Progenitor cell of endocrine pancreas (in vitro differentiated cells): Measurements from ENCODE around the gene MAG. TPM values are rescaled to one million over a fixed set of nuclear protein-coding genes. Genes with fewer than 3 reads are reported as not detected.
A peak's percentile ranks its signal among the peaks of the same experiment; 100 is the strongest.

Source experiments
- DNase-seq: peaks from one replicate; pipeline ENCODE4 v3.0.0; 2021; ENCODE audit warnings: low spot score; ENCODE audit not compliant: unreplicated experiment
- H3K27ac Mint-ChIP-seq: 2 replicates; pipeline ENCODE4 v1.8.0; 2021; ENCODE audit warnings: mild to moderate bottlenecking, moderate library complexity, mixed read lengths
- H3K27me3 Mint-ChIP-seq: 2 replicates; pipeline ENCODE4 v1.8.0; 2021; ENCODE audit warnings: mixed read lengths
- H3K36me3 Mint-ChIP-seq: 2 replicates; pipeline ENCODE4 v1.8.0; 2022; ENCODE audit warnings: mixed read lengths; ENCODE audit not compliant: insufficient read depth
- H3K4me1 Mint-ChIP-seq: 2 replicates; pipeline ENCODE4 v1.8.0; 2021; ENCODE audit warnings: low read depth, mixed read lengths
- H3K4me3 Mint-ChIP-seq: 2 replicates; pipeline ENCODE4 v1.8.0; 2021; ENCODE audit warnings: low read depth, mild to moderate bottlenecking, moderate library complexity, mixed read lengths
- H3K9me3 Mint-ChIP-seq: 2 replicates; pipeline ENCODE4 v1.8.0; 2021; ENCODE audit warnings: low read depth, mixed read lengths
- total RNA-seq: library from RNA; stranded (reverse); gene quantifications from 2 replicates; pipeline ENCODE4 v1.2.1, GENCODE V29; 2021
- TF ChIP-seq, protein P1 (sequence below): fragments of 200-600 bp; sonication (generic); IDR thresholded peaks from one replicate; pipeline ENCODE4 v1.5.0; 2021; ENCODE audit warnings: antibody characterized with exemption, mild to moderate bottlenecking; ENCODE audit not compliant: unreplicated experiment

Gene MAG
- total RNA-seq, 1 donor from 2014 or later, result 1.4 TPM

DNA sequence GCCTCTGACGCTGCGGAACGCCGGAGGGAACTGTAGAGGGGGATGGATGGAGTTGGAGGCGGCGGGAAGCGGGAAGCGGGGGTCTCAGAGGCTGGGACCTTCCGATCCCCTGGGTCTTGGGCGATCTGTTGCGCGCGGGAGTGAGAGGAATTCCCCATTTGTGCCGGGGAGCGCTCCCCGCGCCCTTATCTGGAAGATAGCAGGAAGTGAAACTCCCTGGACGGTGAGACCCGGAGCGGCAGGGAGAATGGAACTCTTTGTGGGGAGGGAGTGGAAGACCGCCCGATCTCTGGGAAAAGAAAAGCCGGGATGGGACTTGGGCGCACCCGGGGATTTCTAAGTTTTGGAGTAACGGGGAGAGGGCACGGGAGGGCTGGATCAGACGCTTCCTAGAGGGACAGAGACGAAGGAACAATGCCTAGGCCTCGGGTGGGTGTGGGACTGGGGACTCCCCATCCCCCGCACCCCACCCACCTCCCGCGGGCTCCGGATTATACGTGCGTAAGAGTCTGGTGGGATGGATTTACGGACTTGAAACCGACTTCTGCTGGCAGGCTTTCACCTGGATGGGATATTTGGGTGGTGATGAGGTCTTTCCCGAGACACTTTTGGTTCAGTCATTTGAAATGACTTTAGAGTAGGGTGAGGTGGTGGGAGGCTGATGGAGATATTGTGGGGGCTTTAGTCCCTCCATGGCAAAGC is 42.7 kb upstream of the MAG start:
- peaks cover 4% of the 10 kb centered on the region for H3K9me3 Mint-ChIP-seq
- peak overlapping the region; percentile 100 for H3K27ac Mint-ChIP-seq
- no peak for DNase-seq
- H3K27me3 Mint-ChIP-seq, result no peaks in the 10 kb centered on the region
- TF ChIP-seq, protein P1, sequence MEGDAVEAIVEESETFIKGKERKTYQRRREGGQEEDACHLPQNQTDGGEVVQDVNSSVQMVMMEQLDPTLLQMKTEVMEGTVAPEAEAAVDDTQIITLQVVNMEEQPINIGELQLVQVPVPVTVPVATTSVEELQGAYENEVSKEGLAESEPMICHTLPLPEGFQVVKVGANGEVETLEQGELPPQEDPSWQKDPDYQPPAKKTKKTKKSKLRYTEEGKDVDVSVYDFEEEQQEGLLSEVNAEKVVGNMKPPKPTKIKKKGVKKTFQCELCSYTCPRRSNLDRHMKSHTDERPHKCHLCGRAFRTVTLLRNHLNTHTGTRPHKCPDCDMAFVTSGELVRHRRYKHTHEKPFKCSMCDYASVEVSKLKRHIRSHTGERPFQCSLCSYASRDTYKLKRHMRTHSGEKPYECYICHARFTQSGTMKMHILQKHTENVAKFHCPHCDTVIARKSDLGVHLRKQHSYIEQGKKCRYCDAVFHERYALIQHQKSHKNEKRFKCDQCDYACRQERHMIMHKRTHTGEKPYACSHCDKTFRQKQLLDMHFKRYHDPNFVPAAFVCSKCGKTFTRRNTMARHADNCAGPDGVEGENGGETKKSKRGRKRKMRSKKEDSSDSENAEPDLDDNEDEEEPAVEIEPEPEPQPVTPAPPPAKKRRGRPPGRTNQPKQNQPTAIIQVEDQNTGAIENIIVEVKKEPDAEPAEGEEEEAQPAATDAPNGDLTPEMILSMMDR, result peak; percentile 2
- H3K4me3 Mint-ChIP-seq, result peak overlapping the region; percentile 97
- H3K4me1 Mint-ChIP-seq, result peaks cover 32% of the 10 kb centered on the region
- peaks cover 12% of the 10 kb centered on the region for H3K36me3 Mint-ChIP-seq

DNA sequence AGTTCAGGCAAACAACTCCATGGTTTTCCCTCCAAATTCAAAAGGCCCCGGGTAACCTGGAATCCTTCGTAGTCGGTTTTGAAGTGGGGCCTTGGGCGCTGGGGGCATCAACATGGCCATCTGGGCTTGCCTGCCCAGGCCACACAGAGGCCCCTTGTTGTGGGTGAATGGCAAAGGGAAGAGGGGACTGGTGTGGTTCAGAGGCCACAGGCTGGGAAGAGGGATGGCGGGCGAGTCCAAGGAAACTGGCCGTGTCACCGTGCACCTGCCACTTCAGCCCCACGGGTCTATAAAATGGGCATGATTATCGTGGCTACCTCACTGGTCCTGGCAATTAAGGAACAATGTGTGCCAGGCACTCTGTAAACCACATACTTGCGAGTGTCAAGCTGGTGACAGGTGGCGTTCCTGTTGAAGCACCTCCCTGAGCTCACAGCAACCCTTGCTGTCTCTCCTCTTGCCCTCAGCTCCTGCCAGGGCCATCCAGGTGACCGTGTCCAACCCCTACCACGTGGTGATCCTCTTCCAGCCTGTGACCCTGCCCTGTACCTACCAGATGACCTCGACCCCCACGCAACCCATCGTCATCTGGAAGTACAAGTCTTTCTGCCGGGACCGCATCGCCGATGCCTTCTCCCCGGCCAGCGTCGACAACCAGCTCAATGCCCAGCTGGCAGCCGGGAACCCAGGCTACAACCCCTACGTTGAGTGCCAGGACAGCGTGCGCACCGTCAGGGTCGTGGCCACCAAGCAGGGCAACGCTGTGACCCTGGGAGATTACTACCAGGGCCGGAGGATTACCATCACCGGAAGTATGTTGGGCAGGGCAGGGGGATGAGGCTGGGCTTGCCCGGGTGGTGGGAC is 41.9 kb upstream of the MAG start:
- Mint-ChIP-seq H3K9me3 (no peaks in the 10 kb centered on the region), H3K27me3 (no peaks in the 10 kb centered on the region), H3K36me3 (peaks cover 17% of the 10 kb centered on the region), H3K27ac (peak overlapping the region; percentile 100), H3K4me3 (peak overlapping the region; percentile 97), H3K4me1 (peaks cover 32% of the 10 kb centered on the region)
- TF ChIP-seq, protein P1, result no peak
- no peak for DNase-seq

DNA sequence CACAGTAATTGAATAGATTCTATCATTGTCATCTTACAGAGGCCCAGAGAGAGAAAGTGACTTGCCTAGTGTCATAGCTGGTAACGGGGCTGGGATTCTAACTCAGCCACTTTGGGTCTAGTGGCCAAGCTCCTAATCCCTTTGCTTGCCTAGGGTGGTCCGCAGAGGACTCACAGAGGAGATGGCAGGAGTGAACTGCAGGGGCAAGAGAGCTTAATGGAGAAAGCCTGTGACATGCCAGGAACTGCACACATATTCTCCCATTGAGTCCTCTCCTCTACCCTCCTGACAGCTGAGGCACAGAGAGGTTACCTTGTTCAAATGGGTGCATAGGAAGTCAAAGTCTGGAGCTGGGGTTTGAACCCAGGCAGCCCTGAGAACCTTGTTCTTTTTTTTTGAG is 40.5 kb upstream of the MAG start:
- TF ChIP-seq, protein P1, result no peak
- H3K27ac Mint-ChIP-seq, result peak overlapping the region; percentile 22
- peaks cover 37% of the 10 kb centered on the region for H3K4me1 Mint-ChIP-seq
- H3K36me3 Mint-ChIP-seq, result peaks cover 25% of the 10 kb centered on the region
- no peaks in the 10 kb centered on the region for H3K9me3 Mint-ChIP-seq
- H3K4me3 Mint-ChIP-seq, result peak overlapping the region; percentile 97
- DNase-seq, result no peak
- H3K27me3 Mint-ChIP-seq, result no peaks in the 10 kb centered on the region

DNA sequence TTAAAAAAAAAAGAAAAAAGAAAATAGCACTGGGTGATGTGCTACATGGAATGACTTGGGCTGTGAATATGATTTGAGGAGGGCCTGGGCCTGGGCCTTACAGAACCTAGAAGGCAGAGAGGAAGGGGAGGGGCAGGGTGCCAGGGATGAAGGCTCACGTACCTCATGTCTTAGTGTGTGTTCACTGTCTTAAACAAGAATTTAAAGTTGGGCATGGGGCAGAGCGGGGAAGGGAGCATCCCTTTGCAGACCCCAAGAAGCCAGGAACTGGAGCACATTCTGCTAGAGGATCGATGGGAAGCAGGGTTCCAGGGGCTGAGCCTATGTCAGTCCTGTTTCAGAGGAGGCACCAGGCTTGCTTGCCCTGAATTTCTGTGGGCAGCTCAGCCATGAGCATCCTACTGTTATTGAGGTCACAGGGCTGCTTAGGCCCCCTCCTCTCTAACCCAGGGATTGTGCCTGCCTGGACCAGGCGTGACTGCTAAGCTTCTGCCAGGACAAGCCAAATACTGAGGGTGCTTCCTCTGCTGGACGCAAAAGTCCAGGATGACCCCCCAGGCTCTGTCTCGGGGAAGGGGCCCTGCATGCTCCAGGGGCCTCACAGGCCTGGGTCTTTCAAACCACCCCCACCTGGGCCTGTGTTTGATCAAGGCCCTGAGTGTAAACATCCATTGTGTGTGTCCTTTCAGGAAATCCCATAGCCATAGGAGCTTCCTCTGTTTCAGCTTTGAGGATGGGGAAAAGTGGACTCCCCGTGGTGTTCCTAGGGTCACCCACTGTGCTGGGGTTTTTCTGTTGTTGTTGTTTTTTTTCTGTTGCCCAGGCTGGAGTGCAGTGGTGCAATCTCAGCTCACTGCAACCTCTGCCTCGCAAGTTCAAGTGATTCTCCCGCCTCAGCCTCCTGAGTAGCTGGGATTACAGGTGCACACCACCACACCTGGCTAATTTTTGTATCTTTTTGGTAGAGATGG is 38.4 kb upstream of the MAG start:
- Mint-ChIP-seq H3K27ac (peak overlapping the region; percentile 73), H3K27me3 (no peaks in the 10 kb centered on the region), H3K4me1 (peaks cover 38% of the 10 kb centered on the region), H3K4me3 (peak overlapping the region; percentile 1), H3K36me3 (peaks cover 26% of the 10 kb centered on the region), H3K9me3 (no peaks in the 10 kb centered on the region)
- TF ChIP-seq, protein P1, result no peak
- no peak for DNase-seq
